ENCODE results near the gene PRPF6.
"Not testable (repeated sequence)": the region's sequence is repeated elsewhere in the genome, so short reads cannot be mapped to it uniquely, and the experiment has no call there.

PRPF6 gene

GRCh38 chr20:63946986-63947637 lies 33.8 kb upstream of the PRPF6 start:
- no peak for DNase-seq

DNA sequence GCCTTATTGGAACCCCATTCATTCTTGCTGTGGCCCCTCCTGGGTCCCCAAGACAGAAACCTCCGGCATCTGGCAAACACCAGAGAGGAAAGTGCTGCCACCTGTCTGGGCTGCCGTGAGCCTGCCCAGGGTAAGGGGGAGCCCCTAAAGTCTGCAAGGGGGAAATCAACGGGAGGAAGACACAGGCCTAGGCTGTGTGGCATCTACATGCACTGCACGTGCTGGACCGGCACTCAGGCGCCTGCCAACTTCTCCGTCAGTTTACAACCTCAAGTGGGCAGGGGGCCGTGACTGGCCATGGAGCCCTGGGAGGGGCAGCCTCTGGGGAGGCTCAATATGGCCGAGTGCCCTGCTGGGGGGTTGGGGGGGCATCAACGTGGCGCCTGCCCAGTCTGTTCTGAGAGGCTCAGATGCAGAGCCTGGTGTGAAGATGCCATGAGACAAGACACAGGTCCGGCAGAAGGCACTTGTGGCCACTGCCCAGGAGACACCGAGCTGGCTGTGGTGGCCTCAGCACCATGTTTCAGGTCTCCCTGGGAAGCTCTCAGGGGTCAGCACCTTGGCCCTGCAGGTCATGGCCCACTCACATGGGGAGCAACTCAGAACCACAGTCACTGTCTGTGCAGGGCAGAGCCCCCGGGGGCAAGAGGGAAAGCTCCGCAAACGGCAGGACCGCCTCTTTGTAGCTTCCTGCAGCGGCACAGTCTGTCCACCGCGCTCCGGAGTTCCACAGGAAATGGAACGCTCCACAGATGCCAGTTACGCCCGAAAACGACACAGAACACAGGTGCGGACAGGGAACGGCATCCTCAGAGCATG lies 33.1 kb upstream of the PRPF6 start:
- DNase-seq = peak; percentile 34

DNA sequence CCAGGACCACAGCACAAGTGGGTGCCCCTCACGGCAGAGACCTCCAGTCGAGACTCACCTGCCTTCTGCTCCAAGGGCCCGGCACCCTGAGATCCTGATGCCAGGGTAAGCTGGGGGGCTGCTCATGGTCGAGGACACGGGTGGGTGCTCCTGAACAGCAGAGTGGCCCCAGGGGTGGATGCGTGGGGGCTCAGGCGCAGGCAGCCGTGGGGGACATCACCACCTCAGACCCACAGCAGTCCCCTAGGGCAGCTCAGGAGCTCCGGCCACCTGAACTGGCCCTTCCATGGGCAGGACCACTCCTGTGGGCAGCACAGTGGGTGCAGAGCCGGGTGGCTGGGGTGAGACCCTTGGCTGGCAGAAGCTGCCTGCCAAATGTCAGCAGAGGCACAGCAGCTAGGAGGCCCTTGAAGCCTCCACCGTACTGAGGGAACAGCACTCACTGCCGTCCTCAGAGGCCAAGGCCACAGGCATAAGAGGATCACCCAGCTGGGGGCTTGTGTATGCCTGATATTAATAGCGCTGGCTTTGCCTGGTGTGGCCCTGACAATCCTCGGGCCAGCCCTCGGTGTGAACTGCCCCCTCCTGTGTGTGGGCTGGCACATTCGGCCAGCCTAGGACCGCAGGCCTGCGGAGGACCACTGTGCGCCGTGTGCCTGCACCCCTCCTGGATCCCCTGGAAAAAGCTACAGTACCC lies 30.1 kb upstream of the PRPF6 start:
- DNase-seq = no peak

DNA sequence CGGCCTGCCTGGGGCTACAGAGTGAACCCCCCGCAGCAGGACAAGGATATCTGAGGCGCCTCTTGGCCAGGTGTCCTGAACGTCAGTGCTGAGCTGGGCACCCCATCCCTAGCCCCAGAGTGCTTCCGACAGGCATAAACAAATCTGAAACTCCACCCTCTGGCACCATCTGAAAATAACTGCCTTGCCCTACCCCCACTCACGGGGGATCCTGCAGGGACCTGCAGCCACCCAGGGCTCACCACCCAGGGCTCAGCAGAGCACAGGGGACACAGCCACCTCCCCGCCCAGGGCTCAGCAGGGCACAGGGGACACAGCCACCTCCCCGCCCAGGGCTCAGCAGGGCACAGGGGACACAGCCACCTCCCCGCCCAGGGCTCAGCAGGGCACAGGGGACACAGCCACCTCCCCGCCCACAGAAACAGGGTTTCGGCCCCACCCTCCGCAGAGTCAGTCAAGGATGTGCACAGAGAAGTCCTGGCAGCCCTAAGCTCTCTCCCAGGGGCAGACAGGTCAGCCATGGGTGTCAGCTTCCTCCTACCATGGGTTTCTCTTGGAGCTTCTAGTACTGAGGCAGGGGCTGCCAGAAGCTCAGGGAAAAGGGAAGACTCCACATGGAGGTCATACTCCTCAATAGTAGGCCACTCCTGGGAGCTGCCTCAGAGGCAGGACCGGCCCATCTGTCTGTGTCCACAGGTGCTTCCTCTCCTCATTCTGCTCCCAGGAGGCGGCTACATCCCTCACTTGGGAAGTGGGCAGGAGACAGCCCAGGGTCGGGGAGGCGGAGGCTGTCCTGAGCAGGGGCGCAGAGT lies 29.3 kb upstream of the PRPF6 start:
- DNase-seq = no peak

- no peak for DNase-seq
Observed at GRCh38 chr20:63952210-63952535, 28.8 kb upstream of the PRPF6 start.

- DNase-seq = no peak
Observed at GRCh38 chr20:63952769-63953168, 28.2 kb upstream of the PRPF6 start.

- no peak for DNase-seq
Observed at GRCh38 chr20:63953764-63954429, 27.0 kb upstream of the PRPF6 start.

- DNase-seq = no peak
Observed at GRCh38 chr20:63955281-63955826, 25.6 kb upstream of the PRPF6 start.

DNA sequence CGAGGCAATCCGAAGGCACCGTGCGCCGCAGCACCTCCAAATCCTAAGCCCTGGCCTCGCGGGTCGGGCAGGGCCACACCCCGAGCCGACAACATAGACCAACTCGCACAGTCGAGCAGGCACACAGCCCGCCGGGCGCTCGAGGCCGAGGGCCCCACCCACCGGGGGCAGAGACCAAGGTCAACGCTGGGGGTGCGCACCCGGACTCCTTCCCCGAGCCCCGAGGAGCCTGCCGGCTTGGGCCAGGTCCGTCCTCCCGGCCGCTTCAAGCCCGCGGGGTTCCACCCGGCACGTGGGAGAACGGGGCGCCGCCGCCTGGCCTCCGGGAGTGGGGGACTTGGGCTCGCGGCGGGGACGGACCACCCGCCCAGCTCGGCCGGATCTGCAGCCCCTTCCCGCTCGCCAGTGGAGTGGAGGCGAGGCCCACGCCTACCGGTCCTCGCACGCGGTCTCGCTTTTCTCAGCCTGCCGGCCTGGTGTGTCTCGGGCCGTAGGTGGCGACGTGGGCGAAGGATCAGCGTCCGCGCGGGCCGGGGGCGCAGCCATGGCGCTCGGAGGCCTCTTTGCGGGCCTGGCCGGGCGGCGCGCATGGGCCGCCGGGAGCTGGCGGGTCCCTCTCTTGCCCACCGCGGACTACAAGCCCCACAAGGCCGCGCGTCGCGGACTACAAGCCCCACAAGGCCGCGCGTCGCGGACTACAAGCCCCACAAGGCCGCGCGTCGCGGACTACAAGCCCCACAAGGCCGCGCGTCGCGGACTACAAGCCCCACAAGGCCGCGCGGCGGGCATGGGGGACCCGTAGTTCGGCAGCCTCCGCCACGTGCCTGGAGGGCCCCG lies 24.9 kb upstream of the PRPF6 start, which contains the start of gene UCKL1:
Gene UCKL1, minus strand, starts transcription at position 590 of the 837 bp plus-strand sequence. Its CDS starts 44 bp downstream, at position 546.
- DNase-seq = peak; percentile 91

GRCh38 chr20:63956664-63957003 lies 24.3 kb upstream of the PRPF6 start:
- no peak for DNase-seq

GRCh38 chr20:63957004-63957689 lies 23.8 kb upstream of the PRPF6 start:
- DNase-seq = peak; percentile 38

- no peak for DNase-seq
Observed at GRCh38 chr20:63957690-63958441, 23.1 kb upstream of the PRPF6 start.

DNA sequence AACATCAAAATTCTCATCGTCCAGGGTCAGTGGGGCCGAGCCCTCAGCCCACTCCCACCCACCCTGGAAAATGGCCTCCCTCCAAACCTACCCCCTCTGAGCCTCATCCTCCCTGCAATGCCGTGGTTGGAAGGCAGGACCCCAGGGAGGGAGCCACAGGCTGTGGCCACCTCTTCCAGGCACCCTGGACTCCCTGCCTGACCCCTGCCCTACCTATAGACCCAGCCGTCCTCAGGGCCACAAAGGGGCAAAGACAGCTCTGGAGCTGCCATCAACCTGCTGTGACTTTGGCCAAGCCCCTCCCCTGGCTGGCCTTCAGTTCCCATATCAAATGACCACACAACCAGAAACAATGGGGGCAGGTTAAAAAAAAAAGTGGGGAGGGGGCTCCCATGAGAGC lies 22.5 kb upstream of the PRPF6 start:
- DNase-seq = no peak

DNA sequence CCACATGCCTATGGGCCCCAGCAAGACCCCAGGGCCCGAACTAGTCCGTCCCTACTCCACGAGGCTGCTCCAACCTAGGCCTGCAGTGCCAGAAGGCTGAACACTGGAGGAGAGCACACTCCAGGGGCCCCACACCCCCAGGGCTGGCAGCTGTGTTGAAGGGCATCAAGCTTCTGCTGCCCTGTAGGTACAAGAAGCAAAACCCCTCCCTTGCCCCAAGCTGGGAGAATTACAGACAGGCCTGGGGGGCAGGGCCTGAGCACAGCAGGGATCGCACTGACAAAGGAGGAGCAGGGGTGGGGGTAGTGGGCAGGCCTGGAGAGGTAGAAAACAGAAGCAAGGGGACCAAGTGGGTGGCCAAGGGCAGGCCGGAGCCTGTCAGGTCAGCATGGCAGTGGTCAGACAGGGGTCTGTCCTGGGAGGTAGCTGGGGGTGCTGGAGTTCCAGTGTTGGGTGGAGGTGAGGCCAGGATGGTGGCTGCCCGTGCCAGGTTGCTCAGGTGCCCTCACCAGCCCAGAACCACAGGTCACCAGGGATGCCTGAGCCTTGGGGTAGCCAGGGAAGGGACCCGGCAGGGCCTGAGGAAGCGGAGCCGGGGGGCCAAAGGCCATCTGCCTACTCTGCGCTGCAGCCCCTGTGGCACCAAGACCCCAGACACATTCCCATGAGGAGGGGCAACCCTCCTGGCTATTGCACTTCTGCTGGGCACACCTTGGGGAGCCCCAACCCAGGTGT lies 21.8 kb upstream of the PRPF6 start:
- DNase-seq = no peak

DNA sequence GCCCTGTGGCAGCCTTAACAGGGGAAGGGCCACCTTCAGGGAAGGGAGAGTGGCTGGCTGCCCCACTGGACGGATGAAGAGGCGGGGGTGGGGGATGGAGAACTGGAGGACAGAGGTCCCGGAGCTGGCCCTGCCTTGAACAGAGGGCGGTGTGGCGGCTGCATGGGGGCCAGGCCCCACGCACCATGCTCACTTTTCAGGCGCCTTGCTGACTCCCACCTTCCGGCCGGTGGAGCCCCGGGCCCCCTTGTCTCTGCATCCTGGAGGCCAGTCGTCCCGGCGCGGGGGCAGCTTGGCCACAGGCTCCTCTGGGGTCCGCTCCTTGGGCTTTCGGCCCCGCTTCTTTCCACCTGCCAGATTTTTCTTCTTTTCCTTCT lies 21.2 kb upstream of the PRPF6 start:
- no peak for DNase-seq

DNA sequence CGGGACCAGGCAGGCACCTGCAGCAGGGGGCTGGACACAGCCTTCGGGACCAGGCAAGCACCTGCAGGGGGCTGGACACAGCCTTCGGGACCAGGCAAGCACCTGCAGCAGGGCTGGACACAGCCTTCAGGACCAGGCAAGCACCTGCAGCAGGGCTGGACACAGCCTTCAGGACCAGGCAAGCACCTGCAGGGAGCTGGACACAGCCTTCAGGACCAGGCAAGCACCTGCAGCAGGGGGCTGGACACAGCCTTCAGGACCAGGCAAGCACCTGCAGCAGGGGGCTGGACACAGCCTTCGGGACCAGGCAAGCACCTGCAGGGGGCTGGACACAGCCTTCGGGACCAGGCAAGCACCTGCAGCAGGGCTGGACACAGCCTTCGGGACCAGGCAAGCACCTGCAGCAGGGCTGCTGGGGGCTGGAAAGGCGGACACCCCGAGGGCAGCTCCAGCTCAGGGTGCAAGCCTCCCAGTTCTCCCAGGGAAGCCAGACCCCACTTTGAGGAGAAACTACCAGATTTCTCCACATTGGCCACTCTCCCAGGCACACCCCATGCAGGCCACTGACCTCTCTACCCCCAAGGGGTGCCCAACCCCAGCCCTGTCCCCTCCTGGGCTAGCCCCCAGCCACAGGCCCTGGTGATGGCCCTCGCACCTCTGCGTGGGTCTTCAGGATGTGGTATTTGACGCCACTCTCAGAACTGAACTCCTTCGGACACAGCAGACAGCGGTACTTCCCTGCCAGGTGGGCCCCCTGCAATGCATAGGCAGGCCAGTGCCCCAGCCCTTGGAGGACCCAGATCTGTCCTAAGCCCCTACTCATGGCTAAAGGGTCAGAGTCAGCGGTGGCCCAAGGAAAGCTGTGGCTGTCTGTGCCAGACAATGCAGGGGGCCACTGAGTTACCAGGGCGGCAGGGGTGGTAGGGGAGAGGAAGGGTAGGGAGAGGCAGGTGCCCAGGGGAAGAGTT lies 20.0 kb upstream of the PRPF6 start:
- not testable (repeated sequence) for DNase-seq

GRCh38 chr20:63961664-63962425 lies 19.1 kb upstream of the PRPF6 start:
- DNase-seq = no peak

All from CD4-positive, alpha-beta T cell treated with Interferon gamma for 1 hour (primary cell).